Jurkat, Clone E6-1 (cell line): ENCODE measurements around the gene RRAGB. TPM values are rescaled to one million over a fixed set of nuclear protein-coding genes. Genes with fewer than 3 reads are reported as not detected.
"Not testable (repeated sequence)": the region's sequence is repeated elsewhere in the genome, so short reads cannot be mapped to it uniquely, and the experiment has no call there.

ENCODE experiments used
- DNase-seq: peaks from one replicate; pipeline ENCODE4 v3.0.0-alpha.2; 2011; ENCODE audit warnings: low read depth, low spot score
- H3K4me3 ChIP-seq: 2 replicates; pipeline ENCODE4 v1.5.1; 2011; ENCODE audit warnings: mild to moderate bottlenecking, low read length, control low read depth, moderate library complexity
- polyA plus RNA-seq: library from polyadenylated mRNA; unstranded; fragments of >200 nt; gene quantifications from one replicate; pipeline ENCODE4 v1.2.1, GENCODE V29; 2012; ENCODE audit warnings: missing spikeins; ENCODE audit not compliant: insufficient read length, insufficient read depth

The RRAGB gene
- 4.4 TPM for polyA plus RNA-seq

- peak; percentile 93 for DNase-seq
- H3K4me3 ChIP-seq: peak within 1 kb of the TSS; percentile 78
Observed at GRCh38 chrX:55717521-55718497, at the start of gene RRAGB. RRAGB (plus strand) TSS chrX:55717749; CDS start chrX:55718328, 579 bp downstream.

- no peak for DNase-seq
- no peak overlapping the region for H3K4me3 ChIP-seq
Observed at GRCh38 chrX:55668084-55668483, 49.5 kb upstream of the RRAGB start.

- DNase-seq, H3K4me3 ChIP-seq: not testable (repeated sequence)
Observed at GRCh38 chrX:55688579-55688978, 29.0 kb upstream of the RRAGB start.

- DNase-seq: peak; percentile 28
- no peak overlapping the region for H3K4me3 ChIP-seq
Observed at GRCh38 chrX:55695227-55696018, 22.1 kb upstream of the RRAGB start.

GRCh38 chrX:55697381-55697780 lies 20.2 kb upstream of the RRAGB start:
- H3K4me3 ChIP-seq: no peak overlapping the region
- no peak for DNase-seq

- H3K4me3 ChIP-seq: no peak overlapping the region
- DNase-seq: no peak
Observed at GRCh38 chrX:55702671-55703070, 14.9 kb upstream of the RRAGB start.

GRCh38 chrX:55703436-55703835 lies 14.1 kb upstream of the RRAGB start:
- not testable (repeated sequence) for DNase-seq, H3K4me3 ChIP-seq

GRCh38 chrX:55705066-55705465 lies 12.5 kb upstream of the RRAGB start:
- not testable (repeated sequence) for DNase-seq, H3K4me3 ChIP-seq

- no peak overlapping the region for H3K4me3 ChIP-seq
- no peak for DNase-seq
Observed at GRCh38 chrX:55709735-55710134, 7.8 kb upstream of the RRAGB start.

- no peak overlapping the region for H3K4me3 ChIP-seq
- no peak for DNase-seq
Observed at GRCh38 chrX:55710701-55711100, 6.8 kb upstream of the RRAGB start.

GRCh38 chrX:55713631-55714030 lies 3.9 kb upstream of the RRAGB start:
- H3K4me3 ChIP-seq: no peak overlapping the region
- no peak for DNase-seq

- DNase-seq: no peak
- no peak overlapping the region for H3K4me3 ChIP-seq
Observed at GRCh38 chrX:55714161-55714560, 3.4 kb upstream of the RRAGB start.

- H3K4me3 ChIP-seq: no peak overlapping the region
- no peak for DNase-seq
Observed at GRCh38 chrX:55715847-55716246, 1.7 kb upstream of the RRAGB start.

GRCh38 chrX:55716937-55717336 lies 612 bp upstream of the RRAGB start:
- peak overlapping the region; percentile 33 for H3K4me3 ChIP-seq
- DNase-seq: no peak

- no peak overlapping the region for H3K4me3 ChIP-seq
- no peak for DNase-seq
Observed at GRCh38 chrX:55731826-55732225, 14.3 kb downstream of the RRAGB start.

GRCh38 chrX:55738969-55739368 lies 21.4 kb downstream of the RRAGB start:
- H3K4me3 ChIP-seq: no peak overlapping the region
- DNase-seq: no peak

- DNase-seq: no peak
- no peak overlapping the region for H3K4me3 ChIP-seq
Observed at GRCh38 chrX:55742649-55743048, 25.1 kb downstream of the RRAGB start.

GRCh38 chrX:55748463-55748862 lies 30.9 kb downstream of the RRAGB start:
- H3K4me3 ChIP-seq, DNase-seq: not testable (repeated sequence)

GRCh38 chrX:55750256-55750655 lies 32.7 kb downstream of the RRAGB start:
- H3K4me3 ChIP-seq: no peak overlapping the region
- no peak for DNase-seq

- DNase-seq: no peak
- H3K4me3 ChIP-seq: no peak overlapping the region
Observed at GRCh38 chrX:55754861-55755294, 37.3 kb downstream of the RRAGB start.
